Panc1 (cell line): ENCODE data around the gene EMID1.

Experiments used
- CTCF ChIP-seq: fragments of 450-650 bp; IDR thresholded peaks from 2 replicates; pipeline ENCODE4 v1.5.1; 2017; ENCODE audit warnings: mild to moderate bottlenecking
- POLR2AphosphoS5 ChIP-seq: IDR thresholded peaks from 2 replicates; pipeline ENCODE4 v1.6.1; 2012; ENCODE audit warnings: mild to moderate bottlenecking, low read depth, low read length, moderate library complexity
- REST ChIP-seq, 2 experiments: IDR thresholded peaks; 2 replicates each; pipeline ENCODE4 v1.6.1; 2011 to 2012; ENCODE audit warnings: low read depth in 2 of 2, control low read depth in 1 of 2, low read length in 1 of 2, mild to moderate bottlenecking in 1 of 2, moderate library complexity in 1 of 2; ENCODE audit not compliant: insufficient read depth in 1 of 2
- TCF7L2 ChIP-seq: IDR thresholded peaks from 2 replicates; pipeline ENCODE4 v1.6.1; 2011; ENCODE audit warnings: mild to moderate bottlenecking, low read depth, low read length, inconsistent platforms

GRCh38 chr22:29275819-29276565 lies 70.3 kb downstream of the EMID1 start:
- TF ChIP-seq POLR2AphosphoS5: no peak
- TF ChIP-seq CTCF: no peak
- TF ChIP-seq REST (IDR thresholded peaks at IDR 0.05; ENCODE audit: insufficient read depth in 1 of 2, low read depth in 2 of 2, low read length in 1 of 2): no peak
- no peak for TF ChIP-seq TCF7L2
